IPS-18a (cell line): ENCODE data around the gene TOP3B.

Source experiments
- H3K27ac ChIP-seq: one replicate; pipeline ENCODE4 v1.5.1; 2013; ENCODE audit warnings: low read length
- H3K27me3 ChIP-seq: one replicate; pipeline ENCODE4 v1.6.1; 2013; ENCODE audit warnings: mild to moderate bottlenecking, low read length; ENCODE audit not compliant: control insufficient read depth, insufficient read depth
- H3K36me3 ChIP-seq: one replicate; pipeline ENCODE4 v1.6.1; 2013; ENCODE audit warnings: low read depth, low read length; ENCODE audit not compliant: control insufficient read depth
- H3K4me1 ChIP-seq: one replicate; pipeline ENCODE4 v1.6.1; 2013; ENCODE audit warnings: low read depth, low read length; ENCODE audit not compliant: control insufficient read depth
- H3K4me3 ChIP-seq: one replicate; pipeline ENCODE4 v1.5.1; 2013; ENCODE audit warnings: low read length
- H3K9ac ChIP-seq: one replicate; pipeline ENCODE4 v1.6.1; 2013; ENCODE audit warnings: mild to moderate bottlenecking, low read length, moderate library complexity
- H3K9me3 ChIP-seq: one replicate; pipeline ENCODE4 v1.6.1; 2013; ENCODE audit warnings: low read depth, low read length; ENCODE audit not compliant: control insufficient read depth

The TOP3B gene

GRCh38 chr22:21991304-21991596 lies 8.7 kb upstream of the TOP3B start:
- no peaks in the 10 kb centered on the region for H3K9me3 ChIP-seq
- no peak overlapping the region for H3K27ac ChIP-seq
- no peak overlapping the region for H3K4me3 ChIP-seq
- no peaks in the 10 kb centered on the region for H3K4me1 ChIP-seq
- no peaks in the 10 kb centered on the region for H3K36me3 ChIP-seq
- peaks cover 98% of the 10 kb centered on the region for H3K27me3 ChIP-seq
- H3K9ac ChIP-seq = no peak overlapping the region

DNA sequence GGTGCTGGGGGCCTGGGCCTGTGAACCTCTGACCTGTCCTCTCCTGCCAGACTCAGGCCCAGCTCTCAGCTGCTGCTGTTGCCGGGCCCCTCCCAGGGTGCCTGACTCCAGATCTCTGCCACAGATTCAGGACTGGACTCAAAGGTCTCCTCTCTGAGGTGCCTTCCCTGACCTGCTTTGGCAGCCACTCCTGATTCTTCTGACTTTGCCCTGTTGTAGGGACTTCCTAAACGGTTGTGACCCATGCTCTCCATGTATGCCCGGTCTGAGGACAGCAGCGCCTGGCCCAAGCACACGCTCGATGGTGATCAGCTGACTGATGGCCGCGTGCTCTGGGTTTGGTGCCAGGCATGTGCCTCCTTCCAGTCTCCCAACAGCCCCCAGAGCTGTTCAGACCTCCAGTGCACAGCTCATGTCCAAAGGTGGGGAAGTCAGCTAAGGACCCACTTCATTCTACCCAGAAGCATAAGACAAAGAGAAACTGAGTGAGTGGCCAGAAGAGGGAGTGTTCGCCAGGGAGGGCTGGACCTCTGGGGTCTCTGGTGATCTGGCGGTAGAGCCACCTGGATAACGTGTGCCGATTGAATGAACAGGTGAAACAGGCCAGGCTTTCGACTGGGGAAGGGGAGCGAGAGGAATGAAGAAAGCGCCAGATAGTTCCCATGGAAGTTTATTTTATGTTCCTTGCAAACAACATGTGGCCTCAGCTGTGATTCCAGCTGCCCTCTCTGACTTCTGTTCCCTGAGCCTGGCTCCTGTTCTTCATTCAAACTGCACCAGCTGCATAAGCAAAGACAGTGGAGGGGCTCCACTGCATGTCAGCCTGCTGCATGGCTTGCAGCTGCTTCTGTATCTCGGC lies 8.1 kb upstream of the TOP3B start:
- Histone ChIP-seq H3K27ac (no peak overlapping the region), H3K4me3 (no peak overlapping the region), H3K27me3 (peaks cover 92% of the 10 kb centered on the region), H3K9ac (no peak overlapping the region), H3K4me1 (no peaks in the 10 kb centered on the region), H3K9me3 (no peaks in the 10 kb centered on the region), H3K36me3 (no peaks in the 10 kb centered on the region)

DNA sequence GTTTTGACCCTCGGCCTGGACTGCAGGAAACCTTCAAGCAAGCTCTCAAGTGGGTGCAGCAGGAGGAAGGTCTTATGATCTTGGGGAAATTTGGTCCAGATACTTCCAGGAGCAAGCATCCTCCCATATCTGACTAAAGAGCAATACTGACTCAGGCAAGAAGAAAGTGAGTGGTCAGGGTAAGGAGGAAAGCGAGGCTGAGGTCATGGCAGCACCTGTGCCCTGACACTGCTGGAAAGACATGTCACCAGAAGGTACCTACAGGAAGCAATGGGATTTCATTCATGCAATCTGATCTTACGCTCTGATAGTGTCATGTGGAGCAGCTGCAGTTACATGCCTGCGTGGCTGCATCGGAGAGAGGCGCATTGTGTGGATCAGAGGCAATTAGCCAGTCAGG lies 6.5 kb upstream of the TOP3B start:
- H3K4me3 ChIP-seq = no peak overlapping the region
- H3K27ac ChIP-seq = no peak overlapping the region
- no peak overlapping the region for H3K9ac ChIP-seq
- no peaks in the 10 kb centered on the region for H3K36me3 ChIP-seq
- H3K27me3 ChIP-seq = peaks cover 89% of the 10 kb centered on the region
- no peaks in the 10 kb centered on the region for H3K9me3 ChIP-seq
- H3K4me1 ChIP-seq = no peaks in the 10 kb centered on the region

GRCh38 chr22:21985214-21985613 lies 2.6 kb upstream of the TOP3B start:
- Histone ChIP-seq H3K27me3 (peaks cover 51% of the 10 kb centered on the region), H3K4me3 (no peak overlapping the region), H3K36me3 (no peaks in the 10 kb centered on the region), H3K27ac (no peak overlapping the region), H3K4me1 (no peaks in the 10 kb centered on the region), H3K9me3 (no peaks in the 10 kb centered on the region), H3K9ac (no peak overlapping the region)

DNA sequence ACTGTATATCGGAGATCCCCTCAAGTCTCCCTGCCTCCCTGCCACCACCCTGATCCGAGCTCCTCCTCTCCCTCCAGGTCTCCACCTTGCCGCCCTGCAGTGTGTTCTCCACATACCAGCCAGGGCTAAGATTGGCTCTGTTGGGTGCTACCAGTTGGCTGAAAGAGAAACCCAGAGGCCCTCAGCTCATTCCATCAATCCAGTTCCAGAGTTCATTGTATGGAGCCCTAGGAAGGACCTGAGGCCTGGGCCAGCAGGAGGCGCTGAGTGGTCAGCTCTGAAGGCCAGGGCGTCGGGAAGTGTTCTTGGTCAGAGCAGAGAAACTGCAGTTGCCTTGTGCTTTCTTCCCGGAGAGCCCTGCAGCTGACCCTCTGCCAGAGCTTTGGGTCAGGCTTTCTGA lies 2.2 kb upstream of the TOP3B start:
- Histone ChIP-seq H3K9ac (no peak overlapping the region), H3K4me3 (no peak overlapping the region), H3K36me3 (no peaks in the 10 kb centered on the region), H3K27ac (no peak overlapping the region), H3K4me1 (no peaks in the 10 kb centered on the region), H3K9me3 (no peaks in the 10 kb centered on the region), H3K27me3 (peaks cover 46% of the 10 kb centered on the region)

GRCh38 chr22:21981874-21982273 lies 713 bp downstream of the TOP3B start:
- Histone ChIP-seq H3K4me3 (peak overlapping the region; percentile 94), H3K4me1 (no peaks in the 10 kb centered on the region), H3K27ac (no peak overlapping the region), H3K36me3 (no peaks in the 10 kb centered on the region), H3K9me3 (no peaks in the 10 kb centered on the region), H3K9ac (peak overlapping the region; percentile 95), H3K27me3 (peaks cover 19% of the 10 kb centered on the region)

DNA sequence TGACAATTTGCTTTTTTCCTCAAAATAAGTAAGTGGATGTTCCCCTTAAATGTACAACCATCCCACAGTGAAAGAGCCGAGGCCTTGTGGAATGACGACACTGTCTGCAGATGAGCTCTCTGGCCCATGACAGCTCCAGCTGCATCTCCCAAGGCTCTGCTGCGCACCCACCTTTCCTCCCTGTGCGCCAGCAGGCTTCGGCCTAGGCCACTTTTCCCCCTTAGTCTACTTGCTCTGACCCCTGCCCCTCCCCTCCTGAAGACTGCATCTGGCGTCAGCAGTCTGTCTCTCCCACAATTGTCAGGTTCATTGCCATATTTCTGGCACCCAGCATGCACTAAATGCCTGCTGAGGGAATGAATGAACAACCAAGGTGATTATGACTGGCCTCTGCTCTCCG lies 2.0 kb downstream of the TOP3B start:
- H3K4me1 ChIP-seq = no peaks in the 10 kb centered on the region
- peaks cover 2% of the 10 kb centered on the region for H3K36me3 ChIP-seq
- no peak overlapping the region for H3K4me3 ChIP-seq
- no peak overlapping the region for H3K27ac ChIP-seq
- no peak overlapping the region for H3K9ac ChIP-seq
- no peaks in the 10 kb centered on the region for H3K9me3 ChIP-seq
- H3K27me3 ChIP-seq = peaks cover 13% of the 10 kb centered on the region

- H3K36me3 ChIP-seq = peaks cover 20% of the 10 kb centered on the region
Measured at GRCh38 chr22:21978564-21979386, 3.8 kb downstream of the TOP3B start.

DNA sequence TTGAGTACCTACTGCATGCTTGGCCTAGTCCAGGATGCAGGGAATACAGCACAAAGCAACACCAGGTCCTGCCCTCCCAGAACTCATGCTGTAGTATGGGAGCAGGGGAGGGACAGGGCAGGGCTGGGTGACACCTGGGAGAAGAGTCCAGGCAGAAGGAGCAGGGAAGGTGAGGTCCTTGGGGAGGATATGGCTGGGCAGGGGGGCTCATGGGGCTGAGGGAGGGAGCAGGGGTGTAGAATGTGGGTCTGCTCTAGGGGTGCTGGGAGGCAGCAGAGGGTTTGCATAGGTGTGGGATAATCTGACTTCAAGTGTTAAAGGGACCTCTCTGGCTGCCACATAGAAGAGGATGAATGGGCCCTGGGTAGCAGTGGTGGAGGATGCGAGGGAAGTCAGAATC lies 4.8 kb downstream of the TOP3B start:
- H3K9me3 ChIP-seq = no peaks in the 10 kb centered on the region
- no peaks in the 10 kb centered on the region for H3K4me1 ChIP-seq
- no peak overlapping the region for H3K9ac ChIP-seq
- no peaks in the 10 kb centered on the region for H3K27me3 ChIP-seq
- no peak overlapping the region for H3K27ac ChIP-seq
- no peak overlapping the region for H3K4me3 ChIP-seq
- peaks cover 24% of the 10 kb centered on the region for H3K36me3 ChIP-seq

More at GRCh38 chr22:21978564-21979386, 3.8 kb downstream of the TOP3B start:
- Histone ChIP-seq H3K27ac (no peak overlapping the region), H3K9ac (no peak overlapping the region), H3K9me3 (no peaks in the 10 kb centered on the region), H3K4me3 (no peak overlapping the region), H3K4me1 (no peaks in the 10 kb centered on the region), H3K27me3 (no peaks in the 10 kb centered on the region)

GRCh38 chr22:21975854-21976345 lies 6.7 kb downstream of the TOP3B start:
- no peak overlapping the region for H3K27ac ChIP-seq
- no peak overlapping the region for H3K4me3 ChIP-seq
- H3K9me3 ChIP-seq = no peaks in the 10 kb centered on the region
- H3K27me3 ChIP-seq = no peaks in the 10 kb centered on the region
- no peaks in the 10 kb centered on the region for H3K4me1 ChIP-seq
- H3K36me3 ChIP-seq = peaks cover 33% of the 10 kb centered on the region
- no peak overlapping the region for H3K9ac ChIP-seq

DNA sequence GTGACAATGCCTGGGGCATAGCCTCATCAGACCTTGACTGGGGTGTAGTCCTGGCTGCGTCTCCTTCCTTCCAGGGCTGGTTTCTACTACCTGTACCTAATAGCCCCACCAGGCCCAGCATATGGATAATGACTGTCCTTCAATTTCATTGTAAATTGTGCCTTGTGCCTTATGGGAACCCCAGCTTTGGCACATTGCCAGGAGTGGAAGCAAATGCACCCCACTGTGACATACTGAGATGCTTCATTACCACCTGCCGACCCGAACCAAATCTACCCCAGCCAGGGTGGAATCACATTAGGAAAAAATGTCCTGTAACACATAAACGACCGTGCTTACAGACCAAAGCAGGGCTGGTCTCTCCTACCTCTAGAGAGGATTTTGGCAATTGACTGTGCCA lies 7.3 kb downstream of the TOP3B start:
- no peaks in the 10 kb centered on the region for H3K27me3 ChIP-seq
- H3K9ac ChIP-seq = no peak overlapping the region
- H3K27ac ChIP-seq = no peak overlapping the region
- no peaks in the 10 kb centered on the region for H3K9me3 ChIP-seq
- no peaks in the 10 kb centered on the region for H3K4me1 ChIP-seq
- peaks cover 33% of the 10 kb centered on the region for H3K36me3 ChIP-seq
- no peak overlapping the region for H3K4me3 ChIP-seq
